GM12864 (cell line): Measurements from ENCODE around the gene DENND10.
A peak's percentile ranks its signal among the peaks of the same experiment; 100 is the strongest.

ENCODE experiments used
- DNase-seq: peaks from one replicate; pipeline ENCODE4 v3.0.0-alpha.2; 2011; ENCODE audit warnings: low read depth
- H3K4me3 ChIP-seq: 2 replicates; pipeline ENCODE4 v1.5.1; 2011; ENCODE audit warnings: mild to moderate bottlenecking, low read depth, low read length, control low read depth
- CTCF ChIP-seq: IDR thresholded peaks from 2 replicates; pipeline ENCODE4 v1.5.1; 2011; ENCODE audit warnings: low read depth, mild to moderate bottlenecking, moderate library complexity, low read length, control low read depth, inconsistent platforms; ENCODE audit errors: missing control alignments

DENND10 gene

GRCh38 chr10:119165171-119166117, 61.5 kb downstream of the DENND10 start, which contains the start of gene SFXN4:
Gene SFXN4 (minus strand): TSS chr10:119165714. CDS start chr10:119165647, 67 bp downstream.
- no peak for DNase-seq
- no peak for TF ChIP-seq CTCF
- peak within 1 kb of the TSS; percentile 85 for H3K4me3 ChIP-seq

GRCh38 chr10:119166118-119166500, 62.2 kb downstream of the DENND10 start:
- peak overlapping the region; percentile 85 for H3K4me3 ChIP-seq
- DNase-seq: no peak
- TF ChIP-seq CTCF: no peak

- TF ChIP-seq CTCF: no peak
- no peak for DNase-seq
- H3K4me3 ChIP-seq: no peak overlapping the region
Measured at GRCh38 chr10:119166564-119166963, 62.7 kb downstream of the DENND10 start.

- DNase-seq: no peak
- TF ChIP-seq CTCF: no peak
- no peak overlapping the region for H3K4me3 ChIP-seq
Measured at GRCh38 chr10:119167041-119167440, 63.1 kb downstream of the DENND10 start.

- H3K4me3 ChIP-seq: no peak overlapping the region
- TF ChIP-seq CTCF: no peak
- DNase-seq: no peak
Measured at GRCh38 chr10:119174109-119174508, 70.2 kb downstream of the DENND10 start.

- DNase-seq: no peak
Measured at GRCh38 chr10:119176166-119176565, 72.3 kb downstream of the DENND10 start.

More at GRCh38 chr10:119176166-119176565, 72.3 kb downstream of the DENND10 start:
- TF ChIP-seq CTCF: no peak
- no peak overlapping the region for H3K4me3 ChIP-seq
